ENCODE results near the gene PLA2G1B. TPM values are rescaled to one million over a fixed set of nuclear protein-coding genes. Genes with fewer than 3 reads are reported as not detected.

Gene PLA2G1B
- under 1 TPM in 3 of 4 donors, not detected in 1; 0.33 to 0.59 (median 0.46) TPM for polyA plus RNA-seq (ENCODE audit: insufficient read length in 4 of 4)

- DNase-seq (ENCODE audit: low read depth in 4 of 4, low spot score in 3 of 4) = no peak
These were observed at the start of gene PLA2G1B for GRCh38 chr12:120327593-120327992. PLA2G1B (minus strand) TSS chr12:120327779; CDS start chr12:120327753, 26 bp downstream.

- DNase-seq (ENCODE audit: low read depth in 4 of 4, low spot score in 3 of 4) = peak in 1 of 4 donors; percentile 78
These were observed 49.5 kb upstream of the PLA2G1B start for GRCh38 chr12:120376934-120377572.

GRCh38 chr12:120376416-120376815, 48.8 kb upstream of the PLA2G1B start:
- DNase-seq (ENCODE audit: low read depth in 4 of 4, low spot score in 3 of 4) = no peak

- DNase-seq (ENCODE audit: low read depth in 4 of 4, low spot score in 3 of 4) = no peak
These were observed 48.4 kb upstream of the PLA2G1B start for GRCh38 chr12:120376009-120376408.

- no peak for DNase-seq (ENCODE audit: low read depth in 4 of 4, low spot score in 3 of 4)
These were observed 46.1 kb upstream of the PLA2G1B start for GRCh38 chr12:120373683-120374082.

- no peak for DNase-seq (ENCODE audit: low read depth in 4 of 4, low spot score in 3 of 4)
These were observed 43.0 kb upstream of the PLA2G1B start for GRCh38 chr12:120370343-120371243.

GRCh38 chr12:120369603-120370342, 42.2 kb upstream of the PLA2G1B start:
- DNase-seq (ENCODE audit: low read depth in 4 of 4, low spot score in 3 of 4) = no peak

- DNase-seq (ENCODE audit: low read depth in 4 of 4, low spot score in 3 of 4) = no peak
These were observed 41.4 kb upstream of the PLA2G1B start, which contains the start of gene MSI1 for GRCh38 chr12:120368789-120369602. MSI1 (minus strand) TSS chr12:120369164; CDS start chr12:120369091, 73 bp downstream.

- DNase-seq (ENCODE audit: low read depth in 4 of 4, low spot score in 3 of 4) = no peak
These were observed 40.6 kb upstream of the PLA2G1B start for GRCh38 chr12:120367924-120368788.

GRCh38 chr12:120367233-120367923, 39.8 kb upstream of the PLA2G1B start:
- no peak for DNase-seq (ENCODE audit: low read depth in 4 of 4, low spot score in 3 of 4)

- no peak for DNase-seq (ENCODE audit: low read depth in 4 of 4, low spot score in 3 of 4)
These were observed 39.3 kb upstream of the PLA2G1B start for GRCh38 chr12:120366845-120367232.

- no peak for DNase-seq (ENCODE audit: low read depth in 4 of 4, low spot score in 3 of 4)
These were observed 38.7 kb upstream of the PLA2G1B start for GRCh38 chr12:120366341-120366705.

GRCh38 chr12:120365675-120366340, 38.2 kb upstream of the PLA2G1B start:
- no peak for DNase-seq (ENCODE audit: low read depth in 4 of 4, low spot score in 3 of 4)

GRCh38 chr12:120364487-120364886, 36.9 kb upstream of the PLA2G1B start:
- DNase-seq (ENCODE audit: low read depth in 4 of 4, low spot score in 3 of 4) = no peak

GRCh38 chr12:120363274-120363855, 35.8 kb upstream of the PLA2G1B start:
- DNase-seq (ENCODE audit: low read depth in 4 of 4, low spot score in 3 of 4) = no peak

- DNase-seq (ENCODE audit: low read depth in 4 of 4, low spot score in 3 of 4) = no peak
These were observed 35.1 kb upstream of the PLA2G1B start for GRCh38 chr12:120362516-120363273.
